Calu3 (cell line): ENCODE measurements around the gene MCMBP. TPM values are rescaled to one million over a fixed set of nuclear protein-coding genes. Genes with fewer than 3 reads are reported as not detected.
"Not testable (repeated sequence)": the region's sequence is repeated elsewhere in the genome, so short reads cannot be mapped to it uniquely, and the experiment has no call there.

Experiments
- BruUV-seq: library from RNA; stranded (reverse); fragments of 400-500 nt; replicated peaks from 2 replicates; lab custom pipeline; 2021; lab: Mats Ljungman, UMichigan
- CTCF ChIA-PET: fragments of 300-600 bp; sonication (Branson Sonifier 250); formaldehyde crosslinking; loops from one replicate; lab custom pipeline; 2022; ENCODE audit warnings: antibody characterized with exemption; lab: Charles Lee
- DNase-seq: peaks from one replicate; pipeline ENCODE4 v3.0.0; 2022
- H3K27ac Mint-ChIP-seq: one replicate; pipeline ENCODE4 v1.8.0; 2022; ENCODE audit warnings: mixed read lengths; ENCODE audit not compliant: unreplicated experiment
- H3K27me3 Mint-ChIP-seq: one replicate; pipeline ENCODE4 v1.8.0; 2022; ENCODE audit warnings: mixed read lengths; ENCODE audit not compliant: unreplicated experiment
- H3K36me3 Mint-ChIP-seq: one replicate; pipeline ENCODE4 v1.8.0; 2022; ENCODE audit warnings: mild to moderate bottlenecking, moderate library complexity, mixed read lengths; ENCODE audit not compliant: insufficient read depth, unreplicated experiment
- H3K4me1 Mint-ChIP-seq: one replicate; pipeline ENCODE4 v1.8.0; 2022; ENCODE audit warnings: mild to moderate bottlenecking, low read depth, mixed read lengths; ENCODE audit not compliant: unreplicated experiment
- H3K4me3 Mint-ChIP-seq: one replicate; pipeline ENCODE4 v1.8.0; 2022; ENCODE audit warnings: mild to moderate bottlenecking, low read depth, moderate library complexity, mixed read lengths; ENCODE audit not compliant: unreplicated experiment
- H3K9me3 Mint-ChIP-seq: one replicate; pipeline ENCODE4 v1.8.0; 2022; ENCODE audit warnings: low read depth, mixed read lengths; ENCODE audit not compliant: unreplicated experiment
- intact Hi-C: fragments of 100-400 bp; cut with micrococcal nuclease; formaldehyde crosslinking; loops from one replicate; pipeline ENCODE4 v1.10.0; 2022; ENCODE audit not compliant: unreplicated experiment
- total RNA-seq: library from RNA; stranded (reverse); gene quantifications from 2 replicates; pipeline ENCODE4 v1.2.3, GENCODE V29; 2022
- TF ChIP-seq, protein P1 (sequence below): fragments of 200-600 bp; IDR thresholded peaks from one replicate; pipeline ENCODE4 v1.8.0; 2022; ENCODE audit warnings: antibody characterized with exemption; ENCODE audit not compliant: unreplicated experiment

The MCMBP gene
- total RNA-seq, 1 experiment from 2014 or later: 40.3 TPM

DNA sequence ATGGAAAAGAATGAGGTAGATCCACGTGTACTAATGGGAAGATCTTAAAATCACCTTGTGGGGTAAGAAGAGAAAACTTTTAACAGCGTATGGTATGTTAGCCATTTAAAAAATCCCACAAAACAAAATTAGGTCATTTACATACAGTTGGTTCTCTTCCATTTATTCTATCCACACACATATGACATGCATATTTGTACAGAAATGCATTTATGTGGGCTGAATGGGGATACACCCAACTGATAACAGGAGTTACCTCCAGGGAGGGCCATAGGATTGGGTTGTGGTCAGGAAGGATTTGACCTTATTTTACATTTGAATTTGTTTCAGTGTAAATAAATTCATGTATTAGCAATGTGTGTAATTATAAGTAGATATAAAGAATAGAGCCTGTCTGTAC is 71.5 kb downstream of the MCMBP start:
- no peaks in the 10 kb centered on the region for H3K27me3 Mint-ChIP-seq
- H3K36me3 Mint-ChIP-seq: no peaks in the 10 kb centered on the region
- no peak for DNase-seq
- H3K4me3 Mint-ChIP-seq: no peak overlapping the region
- no peak overlapping the region for H3K27ac Mint-ChIP-seq
- TF ChIP-seq, protein P1, sequence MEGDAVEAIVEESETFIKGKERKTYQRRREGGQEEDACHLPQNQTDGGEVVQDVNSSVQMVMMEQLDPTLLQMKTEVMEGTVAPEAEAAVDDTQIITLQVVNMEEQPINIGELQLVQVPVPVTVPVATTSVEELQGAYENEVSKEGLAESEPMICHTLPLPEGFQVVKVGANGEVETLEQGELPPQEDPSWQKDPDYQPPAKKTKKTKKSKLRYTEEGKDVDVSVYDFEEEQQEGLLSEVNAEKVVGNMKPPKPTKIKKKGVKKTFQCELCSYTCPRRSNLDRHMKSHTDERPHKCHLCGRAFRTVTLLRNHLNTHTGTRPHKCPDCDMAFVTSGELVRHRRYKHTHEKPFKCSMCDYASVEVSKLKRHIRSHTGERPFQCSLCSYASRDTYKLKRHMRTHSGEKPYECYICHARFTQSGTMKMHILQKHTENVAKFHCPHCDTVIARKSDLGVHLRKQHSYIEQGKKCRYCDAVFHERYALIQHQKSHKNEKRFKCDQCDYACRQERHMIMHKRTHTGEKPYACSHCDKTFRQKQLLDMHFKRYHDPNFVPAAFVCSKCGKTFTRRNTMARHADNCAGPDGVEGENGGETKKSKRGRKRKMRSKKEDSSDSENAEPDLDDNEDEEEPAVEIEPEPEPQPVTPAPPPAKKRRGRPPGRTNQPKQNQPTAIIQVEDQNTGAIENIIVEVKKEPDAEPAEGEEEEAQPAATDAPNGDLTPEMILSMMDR: no peak
- intact Hi-C loops: no loop called here
- H3K4me1 Mint-ChIP-seq: no peaks in the 10 kb centered on the region
- CTCF ChIA-PET: no interaction called here
- H3K9me3 Mint-ChIP-seq: no peaks in the 10 kb centered on the region
- no TSS peak for BruUV-seq

DNA sequence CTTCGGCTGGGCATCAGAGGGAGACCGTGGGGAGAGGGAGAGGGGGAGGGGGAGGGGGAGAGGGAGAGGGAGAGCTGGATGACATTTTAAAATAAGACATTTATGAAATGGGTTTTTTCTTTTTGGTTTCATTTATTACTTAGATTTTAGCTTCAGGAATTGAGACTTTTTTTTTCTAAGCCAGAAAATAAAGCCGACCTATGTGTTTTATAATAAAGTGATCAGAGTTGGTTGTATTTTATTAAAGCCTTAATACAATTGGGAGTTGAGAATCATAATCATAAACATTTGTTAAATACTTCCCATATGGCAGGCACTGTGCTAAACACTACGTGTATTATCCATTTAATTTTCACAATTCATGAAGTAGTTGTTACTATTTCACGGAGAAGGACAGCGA is 76.6 kb downstream of the MCMBP start:
- intact Hi-C loops: loop anchor here (5.0 kb wide), 1 partner anchor 44 kb away; no protein-coding TSS in a partner anchor
- Mint-ChIP-seq H3K36me3 (no peaks in the 10 kb centered on the region), H3K9me3 (no peaks in the 10 kb centered on the region), H3K27ac (no peak overlapping the region), H3K4me1 (no peaks in the 10 kb centered on the region), H3K27me3 (no peaks in the 10 kb centered on the region), H3K4me3 (no peak overlapping the region)
- no TSS peak for BruUV-seq
- TF ChIP-seq, protein P1: no peak
- CTCF ChIA-PET: no interaction called here
- no peak for DNase-seq

DNA sequence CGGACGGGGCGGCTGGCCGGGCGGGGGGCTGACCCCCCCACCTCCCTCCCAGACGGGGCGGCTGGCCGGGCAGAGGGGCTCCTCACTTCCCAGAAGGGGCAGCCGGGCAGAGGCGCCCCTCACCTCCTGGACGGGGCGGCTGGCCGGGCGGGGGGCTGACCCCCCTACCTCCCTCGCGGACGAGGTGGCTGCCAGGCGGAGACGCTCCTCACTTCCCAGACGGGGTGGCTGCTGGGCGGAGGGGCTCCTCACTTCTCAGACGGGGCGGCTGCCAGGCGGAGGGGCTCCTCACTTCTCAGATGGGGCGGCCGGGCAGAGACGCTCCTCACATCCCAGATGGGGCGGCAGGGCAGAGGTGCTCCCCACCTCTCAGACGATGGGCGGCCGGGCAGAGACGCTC is 77.5 kb downstream of the MCMBP start:
- DNase-seq, H3K9me3 Mint-ChIP-seq, H3K4me3 Mint-ChIP-seq, H3K27ac Mint-ChIP-seq, H3K36me3 Mint-ChIP-seq, BruUV-seq, H3K4me1 Mint-ChIP-seq, CTCF ChIA-PET, H3K27me3 Mint-ChIP-seq: not testable (repeated sequence)
- intact Hi-C loops: loop anchor here (5.0 kb wide), 1 partner anchor 43 kb away; no protein-coding TSS in a partner anchor

DNA sequence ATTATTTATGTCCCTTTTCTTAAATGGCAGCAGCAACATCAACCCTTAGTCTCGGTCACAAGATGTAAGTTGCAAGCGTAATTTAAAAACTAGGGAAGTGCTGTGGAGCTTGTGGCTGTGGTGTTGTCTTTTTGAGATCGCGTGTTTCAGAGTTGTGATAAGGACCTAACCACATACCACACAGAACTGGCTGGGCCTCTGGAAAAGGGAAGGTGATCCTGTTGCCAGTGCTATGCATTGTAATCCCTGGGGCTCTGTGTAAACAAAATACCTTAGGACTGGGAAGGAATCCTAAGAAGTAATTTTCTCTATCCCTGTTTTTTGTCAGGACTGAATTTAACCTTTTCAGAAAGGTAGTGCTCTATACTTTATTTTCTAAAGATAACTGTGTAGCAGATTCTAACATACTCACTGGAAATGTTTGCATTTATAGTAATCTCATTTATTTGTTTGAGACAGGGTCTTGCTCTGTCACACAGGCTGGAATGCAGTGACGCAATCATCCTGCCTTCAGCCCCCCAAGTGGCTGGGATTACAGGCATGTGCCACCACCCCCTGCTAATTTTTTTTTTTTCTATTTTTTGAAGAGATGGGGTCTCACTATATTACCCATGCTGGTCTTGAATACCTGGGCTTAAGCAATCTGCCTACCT is 86.4 kb downstream of the MCMBP start:
- no peak overlapping the region for H3K27ac Mint-ChIP-seq
- intact Hi-C loops: no loop called here
- H3K4me1 Mint-ChIP-seq: no peaks in the 10 kb centered on the region
- CTCF ChIA-PET: no interaction called here
- no peak for DNase-seq
- no peaks in the 10 kb centered on the region for H3K36me3 Mint-ChIP-seq
- H3K9me3 Mint-ChIP-seq: no peaks in the 10 kb centered on the region
- TF ChIP-seq, protein P1: no peak
- no peaks in the 10 kb centered on the region for H3K27me3 Mint-ChIP-seq
- no peak overlapping the region for H3K4me3 Mint-ChIP-seq
- BruUV-seq: no TSS peak

DNA sequence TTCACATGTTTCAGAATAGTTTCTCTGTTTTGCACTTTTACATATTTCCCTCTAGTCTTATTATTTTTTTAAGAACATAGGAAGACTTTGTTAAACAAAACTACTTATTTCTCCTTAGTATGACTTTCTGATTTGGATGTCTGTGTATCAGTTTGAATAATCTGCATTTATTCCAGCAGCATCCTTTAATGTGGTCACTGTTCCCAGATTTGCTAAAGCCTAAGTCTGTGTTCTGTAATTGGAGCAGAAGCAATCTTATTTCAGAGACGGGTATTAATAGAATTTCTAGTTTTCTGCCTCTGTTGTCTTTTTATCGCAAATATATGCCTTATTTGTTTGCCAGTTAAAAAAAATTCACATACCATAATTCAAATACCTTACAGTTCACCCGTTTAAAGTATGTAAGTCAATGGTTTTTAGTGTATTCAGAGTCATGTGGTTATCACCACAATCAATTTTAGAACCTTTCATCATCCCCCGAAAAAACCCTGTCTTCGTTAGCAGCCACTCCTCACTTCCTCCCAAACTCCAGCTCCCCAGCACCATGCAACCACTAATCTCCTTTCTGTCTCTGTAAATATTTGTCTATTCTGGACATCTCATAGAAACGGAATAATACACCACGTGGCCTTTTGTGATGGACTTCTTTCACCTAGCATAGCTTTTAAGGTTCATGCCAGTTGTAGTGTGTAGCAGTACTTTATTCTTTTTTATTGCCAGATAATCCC is 88.1 kb downstream of the MCMBP start:
- no peaks in the 10 kb centered on the region for H3K36me3 Mint-ChIP-seq
- intact Hi-C loops: no loop called here
- no peak overlapping the region for H3K27ac Mint-ChIP-seq
- no TSS peak for BruUV-seq
- H3K27me3 Mint-ChIP-seq: no peaks in the 10 kb centered on the region
- no peak for DNase-seq
- TF ChIP-seq, protein P1: no peak
- no peaks in the 10 kb centered on the region for H3K4me1 Mint-ChIP-seq
- CTCF ChIA-PET: no interaction called here
- no peaks in the 10 kb centered on the region for H3K9me3 Mint-ChIP-seq
- H3K4me3 Mint-ChIP-seq: no peak overlapping the region
